HG03439 (cell line): ENCODE results near the gene CHTOP.

ENCODE experiments used
- ATAC-seq: cut with Tn5 transposase; IDR thresholded peaks from one replicate; pipeline ENCODE4 v1.9.1; 2021; ENCODE audit warnings: mild to moderate bottlenecking, moderate library complexity; ENCODE audit not compliant: unreplicated experiment

The CHTOP gene

DNA sequence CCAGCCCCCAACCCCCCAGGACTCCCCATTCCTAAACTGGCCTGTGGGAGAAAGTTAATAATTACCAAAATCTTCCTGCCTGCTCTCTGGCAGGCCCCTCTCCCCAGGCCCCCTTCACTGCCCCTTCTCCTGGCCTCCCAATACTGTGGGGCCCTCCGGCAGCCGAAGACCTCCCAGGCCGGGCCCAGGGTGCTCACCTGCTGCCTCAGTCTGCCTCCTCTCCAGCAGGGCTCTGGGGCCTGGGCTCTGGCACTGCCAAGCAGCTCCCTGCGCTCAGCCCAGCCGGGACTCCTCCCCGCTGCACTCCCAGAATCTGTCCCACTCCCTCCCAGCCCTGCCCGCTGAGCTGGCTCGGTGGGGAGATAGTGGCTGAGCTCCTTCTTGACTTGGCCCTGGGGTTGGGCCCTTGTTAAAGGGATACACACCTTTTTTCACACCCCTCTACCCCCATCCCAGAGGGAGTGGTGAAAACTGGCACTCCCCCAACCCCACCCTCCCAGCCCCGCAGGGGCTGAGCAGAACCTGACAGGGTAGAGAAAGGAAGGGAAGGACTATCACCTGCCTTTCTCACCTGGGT is 21.0 kb upstream of the CHTOP start, which contains the start of gene S100A16:
S100A16 (minus strand) TSS at position 383 of the 577 bp plus-strand sequence. CDS start 4,986 bp downstream, outside the sequence.
- ATAC-seq: no peak

GRCh38 chr1:153613406-153613805 is 20.5 kb upstream of the CHTOP start:
- no peak for ATAC-seq

- ATAC-seq: no peak
These were observed 19.5 kb upstream of the CHTOP start for GRCh38 chr1:153614189-153614900.

- no peak for ATAC-seq
These were observed 19.0 kb upstream of the CHTOP start for GRCh38 chr1:153614906-153615305.

GRCh38 chr1:153615406-153615805 is 18.5 kb upstream of the CHTOP start:
- no peak for ATAC-seq

DNA sequence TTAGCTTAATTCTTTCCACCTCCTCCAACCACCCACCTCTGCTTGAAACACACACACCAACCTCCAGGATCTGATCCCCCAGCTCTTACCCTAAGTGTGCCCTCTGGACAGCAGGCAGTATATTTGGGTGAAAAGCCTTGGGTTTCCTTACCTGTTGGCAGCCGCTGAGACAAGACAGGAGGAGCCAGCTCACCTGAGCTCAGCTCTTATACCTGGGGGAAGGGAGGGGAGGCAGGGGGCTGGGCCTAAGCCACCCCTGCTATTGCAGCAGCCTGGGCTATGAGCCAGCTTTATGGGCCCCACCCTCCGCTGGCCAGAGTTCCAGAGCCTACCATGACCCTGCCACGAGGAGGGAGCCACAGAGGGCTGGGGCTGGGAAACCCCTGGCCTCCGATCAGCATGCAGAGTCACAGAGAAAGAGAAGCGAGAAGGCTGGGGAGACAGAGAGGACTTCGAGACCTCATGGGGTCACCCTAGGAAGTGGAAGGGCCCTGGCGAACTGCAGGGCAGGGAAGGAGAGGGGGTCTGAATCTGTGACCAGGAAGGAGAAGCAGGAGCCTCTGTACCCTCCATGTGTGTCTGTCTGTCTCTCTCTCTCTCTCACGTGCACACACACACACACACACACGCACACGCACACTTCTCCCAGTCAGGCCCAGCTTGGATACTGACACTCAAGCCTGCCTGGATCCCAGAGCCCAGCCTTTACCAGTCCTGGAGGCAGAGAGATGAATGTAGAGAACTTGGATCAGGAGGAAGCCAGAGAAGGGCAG is 17.5 kb upstream of the CHTOP start, which contains the start of gene S100A14:
S100A14 (minus strand) TSS at position 182 of the 773 bp plus-strand sequence. CDS start 467 bp downstream, outside the sequence.
- ATAC-seq: no peak

- no peak for ATAC-seq
These were observed 17.0 kb upstream of the CHTOP start for GRCh38 chr1:153616917-153617311.

DNA sequence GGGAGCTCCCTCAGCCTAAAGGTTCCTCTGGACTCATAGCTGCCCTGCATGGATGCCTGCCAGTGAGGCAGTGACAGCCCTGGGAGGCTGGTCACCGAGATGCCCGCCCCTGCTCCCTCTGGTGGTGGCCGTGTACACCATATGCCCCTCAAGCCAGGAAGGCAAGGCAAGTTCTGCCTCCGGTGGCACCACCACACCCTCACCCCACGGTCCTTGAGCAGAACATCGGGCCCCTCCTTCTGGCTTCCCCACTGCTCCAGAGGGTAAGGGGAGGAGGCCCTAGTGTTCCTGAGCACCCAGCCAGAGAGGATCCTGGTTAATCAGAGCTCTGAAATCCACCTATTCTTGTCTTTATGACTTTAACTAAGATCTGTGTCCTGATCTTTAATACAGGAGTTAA is 16.2 kb upstream of the CHTOP start:
- ATAC-seq: no peak

DNA sequence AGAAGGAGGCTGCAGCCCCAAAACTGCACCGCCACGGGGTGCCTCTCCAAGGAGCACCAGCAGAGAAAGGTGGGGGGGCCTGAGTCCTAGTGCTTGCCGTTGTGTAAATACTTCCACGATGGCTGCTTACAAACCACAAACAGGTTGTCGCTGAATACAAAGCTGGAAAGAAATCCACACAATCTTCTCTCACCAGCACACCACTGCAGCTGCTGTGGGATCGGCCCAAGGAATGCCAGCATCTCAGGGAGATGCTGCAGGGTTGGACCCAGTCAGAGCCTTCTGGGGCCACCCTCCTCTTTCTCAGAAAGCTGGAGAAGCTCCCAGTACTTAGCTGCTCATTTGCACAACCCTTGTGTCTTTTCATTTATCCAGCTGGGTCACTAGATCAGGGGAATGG is 14.7 kb upstream of the CHTOP start:
- no peak for ATAC-seq

DNA sequence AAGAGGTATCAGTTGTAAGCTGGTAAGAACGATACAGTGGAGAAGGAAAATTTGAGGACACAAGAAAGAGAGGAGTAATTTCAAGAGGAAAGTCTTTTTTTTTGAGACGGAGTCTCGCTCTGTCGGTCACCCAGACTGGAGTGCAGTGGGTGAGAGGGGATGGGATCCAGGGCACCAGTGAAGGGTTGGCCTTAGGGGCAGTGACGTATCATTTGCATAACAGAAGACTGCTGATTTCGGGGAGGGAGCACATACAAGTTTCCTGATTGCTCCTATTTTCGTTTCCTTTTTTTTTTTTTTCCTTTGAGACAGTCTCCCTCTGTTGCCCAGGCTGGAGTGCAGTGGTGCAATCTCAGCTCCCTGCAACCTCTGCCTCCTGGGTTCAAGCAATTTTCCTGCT is 10.8 kb upstream of the CHTOP start:
- ATAC-seq: no peak

DNA sequence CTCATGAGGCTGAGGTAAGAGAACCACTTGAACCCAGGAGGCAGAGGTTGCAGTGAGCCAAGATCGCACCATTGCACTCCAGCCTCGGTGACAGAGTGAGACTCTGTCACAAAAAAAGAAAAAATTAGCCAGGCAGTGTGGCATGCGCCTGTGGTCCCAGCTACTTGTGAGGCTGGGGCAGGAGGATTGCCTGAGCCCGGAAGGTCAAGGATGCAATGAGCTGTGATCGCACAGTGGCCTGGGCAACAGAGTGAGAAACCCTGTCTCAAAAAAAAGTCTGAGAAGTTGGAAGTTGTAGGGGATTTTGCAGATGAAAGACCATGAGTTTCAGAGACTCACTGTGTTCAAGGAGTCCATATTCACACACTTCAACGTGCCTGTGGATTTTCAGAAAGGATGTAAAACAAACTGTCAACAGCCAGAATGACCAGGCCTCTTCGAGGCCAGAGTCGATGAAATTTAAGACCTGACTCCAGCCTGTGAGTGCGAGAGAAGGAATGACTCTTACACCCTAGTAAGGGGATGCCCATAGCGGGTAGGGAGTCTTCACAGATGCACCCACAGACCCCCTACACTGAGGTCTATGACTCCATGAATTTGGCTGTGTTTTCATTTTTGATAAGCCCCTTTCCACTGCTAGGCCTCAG is 8.8 kb upstream of the CHTOP start:
- ATAC-seq: no peak

DNA sequence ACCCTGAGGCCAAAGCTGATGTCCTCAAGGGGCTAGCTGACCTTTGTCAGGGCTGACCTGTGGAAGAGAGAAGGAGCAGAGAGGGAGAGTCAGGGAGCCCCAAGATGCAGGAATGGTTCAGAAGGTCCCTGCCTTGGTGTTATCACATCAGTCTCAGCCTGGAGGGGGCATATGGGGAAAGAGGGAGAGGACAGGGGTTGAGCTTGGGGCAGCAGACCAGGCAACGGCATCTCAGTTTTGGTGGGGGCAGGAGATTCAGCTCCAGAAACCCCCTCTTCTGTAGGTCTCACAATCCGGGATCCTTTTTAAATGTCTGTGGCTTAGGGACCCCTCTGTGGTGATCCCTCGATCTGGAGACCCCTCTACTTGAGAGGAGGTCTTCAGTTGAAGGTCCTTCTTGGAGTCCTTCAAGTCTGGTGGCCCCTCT is 7.4 kb upstream of the CHTOP start:
- ATAC-seq: no peak

DNA sequence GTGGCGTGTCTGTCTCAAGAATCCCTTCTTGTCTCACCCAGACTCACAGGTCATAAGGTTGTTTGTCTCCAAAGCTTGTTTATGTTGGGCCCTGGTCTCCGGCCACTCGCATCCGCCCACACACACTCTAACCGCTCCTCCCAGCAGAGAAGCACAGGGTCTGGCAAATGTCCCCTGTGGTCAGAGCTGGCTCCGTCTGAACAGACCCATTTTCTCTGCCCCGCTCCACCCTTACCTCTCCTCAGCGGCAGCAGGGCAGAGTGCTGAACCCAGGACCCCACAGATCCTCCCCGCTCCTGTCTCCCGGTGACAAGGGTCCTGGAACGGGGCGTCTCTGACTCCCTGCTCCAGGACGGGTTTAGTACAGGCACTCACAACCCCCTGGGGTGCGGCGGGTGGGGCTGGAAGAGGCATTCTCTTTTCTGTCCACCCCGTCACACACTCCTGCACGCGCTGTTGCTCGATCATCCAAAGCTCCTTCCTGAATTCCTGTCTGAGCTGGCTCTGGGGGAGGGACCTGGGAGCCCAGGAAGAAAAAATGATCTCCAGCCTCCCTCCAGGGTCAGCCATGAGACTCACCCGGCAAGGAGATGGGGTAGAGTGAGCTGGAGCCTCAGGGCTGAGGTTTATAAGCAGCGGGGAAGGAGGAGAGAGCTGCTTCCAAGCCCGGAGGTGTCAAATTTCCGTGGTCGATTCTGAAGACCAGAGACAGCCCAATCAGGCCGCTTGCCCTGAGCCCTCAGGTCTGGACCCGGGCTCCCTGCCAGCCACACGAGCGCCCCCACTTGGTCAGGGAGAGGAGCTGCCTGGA is 6.8 kb upstream of the CHTOP start, which contains the start of gene S100A13:
S100A13 (minus strand) TSS at position 602 of the 811 bp plus-strand sequence. CDS start 1,033 bp downstream, outside the sequence.
- no peak for ATAC-seq

DNA sequence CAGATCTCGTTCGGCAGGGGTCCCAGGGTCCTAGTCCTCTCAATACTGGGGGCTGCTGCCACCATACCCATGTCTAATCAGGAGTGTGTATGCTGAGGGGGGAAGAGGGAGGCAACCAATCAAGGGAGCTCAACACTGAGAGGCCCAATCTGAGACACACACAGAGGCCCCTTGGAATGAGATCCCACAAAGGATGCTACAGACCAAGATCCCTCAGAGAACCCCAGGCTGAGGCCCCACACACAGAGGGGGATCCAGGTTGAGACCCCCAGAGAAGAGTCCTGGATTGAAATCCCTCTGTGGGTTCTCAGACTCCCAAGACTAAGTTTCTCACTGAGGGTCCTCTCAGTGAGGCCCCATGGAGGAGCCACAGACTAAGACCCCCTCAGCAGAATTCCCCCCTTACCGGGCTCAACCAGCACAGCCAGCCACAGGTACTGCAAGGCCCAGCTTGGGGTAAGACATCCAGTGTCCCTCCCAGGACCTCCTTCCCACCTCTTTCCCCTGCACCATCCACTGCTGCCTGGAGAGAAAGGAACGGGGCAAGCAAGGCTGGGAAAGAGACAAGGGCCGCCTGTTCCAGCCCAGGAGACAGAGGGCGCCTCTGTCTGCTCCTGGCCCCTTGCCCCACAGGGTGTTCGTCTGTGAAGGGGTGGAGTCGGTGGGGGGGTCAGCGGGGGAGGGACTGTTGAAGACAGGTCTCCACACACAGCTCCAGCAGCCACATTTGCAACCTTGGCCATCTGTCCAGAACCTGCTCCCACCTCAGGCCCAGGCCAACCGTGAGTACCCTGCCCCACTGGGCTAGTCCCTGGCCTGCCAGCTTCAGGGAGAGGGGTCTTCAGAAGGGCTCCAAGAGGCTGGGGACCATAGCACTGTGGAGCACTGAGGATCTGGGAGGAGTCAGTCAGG is 5.9 kb upstream of the CHTOP start, which contains the start of gene S100A1:
S100A1 (plus strand) TSS at position 720 of the 912 bp plus-strand sequence. CDS start 2,088 bp downstream, outside the sequence.
- no peak for ATAC-seq

DNA sequence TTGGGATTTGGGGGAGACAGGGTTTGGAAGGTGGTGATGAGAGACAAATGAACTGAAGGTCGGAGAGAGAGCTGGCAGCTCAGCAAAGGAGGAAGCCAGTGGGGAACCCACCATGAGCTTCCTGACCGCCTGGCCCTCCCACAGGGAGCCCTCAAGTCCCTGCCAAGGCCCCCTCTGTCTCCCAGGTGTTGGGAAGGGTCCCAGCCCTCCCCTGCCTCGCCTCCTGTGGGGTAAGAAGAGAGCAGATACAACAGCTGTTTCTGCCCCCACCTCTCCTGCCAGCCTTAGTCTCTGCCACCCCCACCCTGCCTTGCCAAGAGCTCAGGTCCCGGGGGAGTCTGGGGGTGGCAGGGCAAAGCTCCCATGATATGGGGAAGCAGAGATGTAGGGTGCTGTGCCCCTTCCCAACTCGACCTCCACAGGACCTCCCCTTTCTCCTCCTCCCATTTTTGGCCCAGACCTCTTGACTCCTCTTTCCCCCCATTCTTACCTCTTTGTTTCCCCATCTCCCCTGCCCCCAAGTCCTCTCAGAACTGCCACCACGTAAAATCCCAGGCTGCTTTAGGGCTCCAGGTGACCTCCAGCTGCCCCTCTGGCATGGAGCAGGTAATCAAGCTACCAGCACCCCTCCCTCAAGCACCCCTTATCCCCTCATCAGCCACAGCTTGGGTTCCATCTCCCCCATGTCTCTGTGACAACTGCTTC is 5.1 kb upstream of the CHTOP start:
- no peak for ATAC-seq

DNA sequence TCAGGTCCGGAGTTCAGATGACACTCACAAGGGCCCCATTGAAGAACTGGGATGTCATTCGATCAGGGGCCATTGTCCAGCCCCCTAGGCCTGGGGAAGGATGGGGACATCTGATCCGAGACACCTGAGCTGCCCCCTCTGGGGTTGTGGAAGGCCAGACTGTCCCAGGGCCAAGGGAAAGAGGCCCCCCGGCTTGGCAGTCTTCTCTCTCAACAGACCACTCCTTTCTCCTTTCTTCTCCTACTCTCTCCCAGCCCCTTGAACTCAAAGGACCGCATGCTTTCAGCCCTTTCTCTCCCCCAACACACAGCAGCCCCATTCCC is 4.6 kb upstream of the CHTOP start:
- ATAC-seq: no peak

DNA sequence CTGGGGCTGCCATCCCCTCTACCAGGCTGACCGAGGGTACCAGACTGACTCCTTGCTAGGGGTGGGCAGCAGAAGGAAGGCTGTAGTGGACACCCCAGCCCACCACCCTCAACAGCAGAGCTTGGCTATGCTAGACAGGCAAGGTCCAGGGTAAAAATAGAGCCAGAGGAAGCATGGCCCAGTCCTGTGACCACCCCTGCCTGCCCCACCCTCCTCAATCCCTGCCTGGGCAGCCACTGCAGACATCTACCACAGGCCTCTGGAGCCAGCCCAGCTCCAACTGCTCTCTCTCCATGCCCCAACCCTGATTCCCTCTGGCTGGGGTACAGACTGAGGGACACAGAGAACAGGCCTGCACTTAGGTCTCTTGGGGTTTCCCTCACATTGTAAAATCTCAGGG is 3.9 kb upstream of the CHTOP start:
- ATAC-seq: no peak

DNA sequence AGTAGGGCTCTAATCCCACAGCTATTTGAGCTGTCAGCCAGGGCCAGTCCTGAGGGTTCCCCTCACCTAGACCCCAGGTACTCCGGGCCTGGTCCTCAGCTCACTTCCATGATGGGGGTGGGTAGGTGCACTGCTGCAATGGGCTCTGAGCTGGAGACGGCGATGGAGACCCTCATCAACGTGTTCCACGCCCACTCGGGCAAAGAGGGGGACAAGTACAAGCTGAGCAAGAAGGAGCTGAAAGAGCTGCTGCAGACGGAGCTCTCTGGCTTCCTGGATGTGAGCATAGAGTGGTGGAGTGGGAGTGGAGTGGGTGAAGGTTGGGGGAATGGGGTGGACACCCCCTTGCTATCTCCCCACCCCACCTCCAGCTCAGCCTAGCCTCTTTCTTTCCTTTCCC is 3.5 kb upstream of the CHTOP start:
- no peak for ATAC-seq
